Aorta (tissue), 4 donors: ENCODE results near the gene AMER3. TPM values are rescaled to one million over a fixed set of nuclear protein-coding genes. Genes with fewer than 3 reads are reported as not detected.

Source experiments
- polyA plus RNA-seq, 2 donors: library from polyadenylated mRNA; stranded (reverse); fragments of 200-250 nt; gene quantifications; one replicate each; pipeline ENCODE4 v1.2.3, GENCODE V29; 2013
- total RNA-seq, 2 donors: library from RNA; stranded (reverse); fragmentation: NEBNext Ultra II Directional; extraction: Animal tissue kit (Norgen Biotek cat#: 25700); gene quantifications; one replicate each; pipeline ENCODE4 v1.2.1, GENCODE V29; 2021
- donor health status: healthy with polysubstance abuse.
- donor health status: Bipolar disorder and iron deficiency.
- donor health status: DM: no; HTN: no; CAD: no.
- donor health status: DM: yes; HTN: yes; CAD: no.

The AMER3 gene
- total and polyA plus RNA-seq, 4 donors, result not detected

Other genes with a start within 250 kb of the AMER3 start
- under 1 TPM; 0.06 to 0.26 TPM for gene POTEI, start 246.2 kb upstream of the AMER3 start, total RNA-seq
- gene POTEI, start 246.2 kb upstream of the AMER3 start, polyA plus RNA-seq, result not detected
- not detected for gene CFC1B, start 234.3 kb upstream of the AMER3 start, total RNA-seq
- not detected for gene CFC1B, start 234.3 kb upstream of the AMER3 start, polyA plus RNA-seq
- gene CFC1, start 156.0 kb upstream of the AMER3 start, total RNA-seq, result not detected
- gene CFC1, start 156.0 kb upstream of the AMER3 start, polyA plus RNA-seq, result not detected
- not detected for gene POTEJ, start 144.1 kb upstream of the AMER3 start, total RNA-seq
- not detected for gene POTEJ, start 144.1 kb upstream of the AMER3 start, polyA plus RNA-seq
- not detected for gene GPR148, start 26.5 kb upstream of the AMER3 start, total RNA-seq
- gene GPR148, start 26.5 kb upstream of the AMER3 start, polyA plus RNA-seq, result not detected
- 1 to 10 TPM; 2.7 to 6.9 TPM for gene ARHGEF4, start 81.4 kb downstream of the AMER3 start, total RNA-seq
- 1 to 10 TPM; 1.1 to 1.7 TPM for gene ARHGEF4, start 81.4 kb downstream of the AMER3 start, polyA plus RNA-seq